Lung microvascular endothelial cell (primary cell): ENCODE results near the gene LIF. TPM values are rescaled to one million over a fixed set of nuclear protein-coding genes. Genes with fewer than 3 reads are reported as not detected.

Experiments
- DNase-seq, 2 donors: peaks; one replicate each; pipeline versions ENCODE4 v3.0.0 to v3.0.0-alpha.2; 2010; ENCODE audit warnings: low read depth in 2 of 2
- total RNA-seq: library from RNA; depleted of rRNA; stranded (reverse); fragments of >200 nt; gene quantifications from 2 replicates; pipeline ENCODE4 v1.2.1, GENCODE V29; 2014

The LIF gene
- total RNA-seq, 1 donor from 2014 or later: 0.20 TPM

DNA sequence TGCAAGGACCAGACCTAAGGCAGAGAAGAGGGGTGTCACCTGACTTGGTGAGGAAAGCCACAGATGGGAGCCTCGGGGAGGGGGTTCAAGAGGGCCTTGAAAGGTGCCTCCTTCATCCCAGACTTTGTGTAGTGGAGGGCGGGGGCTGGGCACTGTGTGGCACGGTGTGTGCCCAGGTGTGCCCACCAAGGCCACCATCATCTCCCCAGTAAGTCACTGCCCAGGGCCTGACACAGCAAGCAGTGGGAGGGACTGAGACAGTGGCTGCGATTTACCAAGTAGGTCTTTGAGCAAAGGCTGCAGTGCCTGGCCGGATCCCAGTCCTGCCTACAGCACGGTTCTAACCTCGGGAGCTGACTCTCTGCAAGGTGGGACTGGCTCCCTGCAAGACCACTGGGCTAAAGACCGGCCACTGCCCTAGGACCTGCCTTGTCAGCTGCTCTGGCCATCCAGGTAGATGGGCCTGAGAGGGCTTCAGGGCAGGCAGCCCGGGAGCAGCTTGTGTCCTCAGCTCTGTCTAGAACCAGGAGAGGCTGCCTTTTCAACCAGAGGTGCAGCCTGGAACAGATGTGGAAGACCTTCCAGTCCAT lies 18.7 kb upstream of the LIF start:
- DNase-seq: no peak

DNA sequence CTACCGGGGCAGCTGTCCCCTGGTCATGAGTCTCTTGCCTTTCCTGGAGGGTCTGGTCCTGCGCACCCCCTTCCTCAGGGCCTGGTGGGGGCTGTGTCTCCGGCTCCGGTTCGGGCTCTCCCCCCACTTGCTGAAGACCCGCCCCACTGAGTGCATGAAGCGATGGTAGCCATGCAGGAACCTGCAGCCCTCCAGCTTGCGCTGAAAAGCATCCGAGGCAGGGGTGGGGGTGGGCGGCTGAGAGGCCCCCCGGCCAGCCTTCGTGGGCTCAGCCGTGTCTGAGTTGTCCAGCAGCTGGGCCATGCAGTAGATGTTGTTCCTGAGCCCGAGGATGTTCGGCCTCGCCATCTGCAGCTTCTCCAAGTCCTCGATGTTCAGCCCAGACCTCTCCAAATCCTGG lies 17.3 kb upstream of the LIF start:
- no peak for DNase-seq

- peak; percentile 67 to 74 for DNase-seq
Measured at GRCh38 chr22:30262917-30263741, 16.6 kb upstream of the LIF start.

DNA sequence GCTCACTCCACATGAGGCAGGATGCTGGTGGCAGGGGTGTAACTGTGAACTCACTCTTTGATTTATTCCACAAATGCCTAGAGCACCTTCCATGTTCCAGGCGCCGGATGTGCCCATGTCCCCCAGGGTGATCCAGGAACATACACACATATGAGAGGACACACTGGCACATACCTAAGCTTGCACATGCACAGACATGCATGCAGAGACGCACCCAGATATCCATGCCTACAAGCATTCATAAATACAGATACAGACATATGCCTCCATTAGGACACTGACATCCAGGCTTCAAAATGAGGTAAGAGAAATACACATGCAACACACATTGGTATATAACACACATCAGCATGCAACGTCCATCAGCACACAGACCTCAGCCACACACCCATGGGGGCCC lies 15.6 kb upstream of the LIF start:
- no peak for DNase-seq

- no peak for DNase-seq
Measured at GRCh38 chr22:30261134-30261533, 14.6 kb upstream of the LIF start.

DNA sequence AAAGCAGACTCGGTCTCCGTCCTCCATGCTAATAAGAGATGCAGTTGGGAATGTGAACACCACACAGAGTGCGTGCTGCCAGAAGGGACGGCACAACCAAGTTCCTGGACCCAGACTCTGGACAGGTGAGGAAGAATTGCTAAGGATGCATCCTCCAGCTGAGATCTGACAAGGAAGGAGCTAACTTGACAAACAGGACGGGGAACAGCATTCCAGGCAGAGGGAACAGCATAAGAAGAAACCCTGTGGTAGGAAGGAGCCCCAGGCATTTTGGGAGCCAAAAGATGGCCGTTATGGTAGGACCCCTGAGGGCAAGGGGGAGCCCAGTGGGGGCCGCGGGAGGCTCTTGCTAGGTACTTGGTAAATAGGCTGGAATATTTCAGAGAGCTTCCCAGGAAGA lies 14.1 kb upstream of the LIF start:
- no peak for DNase-seq

GRCh38 chr22:30260276-30260675 lies 13.7 kb upstream of the LIF start:
- no peak for DNase-seq

DNA sequence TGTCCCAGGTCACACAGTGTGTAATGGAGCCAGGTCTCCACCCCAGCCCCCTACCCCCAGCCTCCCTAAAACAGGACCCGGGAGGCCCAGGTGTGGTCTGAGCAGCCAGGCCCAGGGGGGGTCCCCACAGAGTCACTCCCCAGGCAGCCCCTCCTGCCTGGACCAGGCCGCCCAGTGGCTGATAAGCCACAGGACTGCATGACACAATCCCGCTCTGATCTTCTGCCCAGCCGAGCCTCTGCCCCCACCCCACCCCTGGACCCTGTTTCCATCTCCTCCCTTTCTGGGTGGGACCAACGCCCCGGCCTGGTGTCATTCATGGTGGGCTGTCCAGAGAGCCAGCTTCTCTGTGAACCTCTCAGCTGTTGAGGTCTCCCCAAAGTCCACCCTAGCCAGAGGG lies 7.8 kb upstream of the LIF start:
- DNase-seq: no peak

- peak; percentile 72 to 77 for DNase-seq
Measured at GRCh38 chr22:30253205-30253852, 6.8 kb upstream of the LIF start.

- DNase-seq: no peak
Measured at GRCh38 chr22:30252411-30253204, 6.0 kb upstream of the LIF start.

DNA sequence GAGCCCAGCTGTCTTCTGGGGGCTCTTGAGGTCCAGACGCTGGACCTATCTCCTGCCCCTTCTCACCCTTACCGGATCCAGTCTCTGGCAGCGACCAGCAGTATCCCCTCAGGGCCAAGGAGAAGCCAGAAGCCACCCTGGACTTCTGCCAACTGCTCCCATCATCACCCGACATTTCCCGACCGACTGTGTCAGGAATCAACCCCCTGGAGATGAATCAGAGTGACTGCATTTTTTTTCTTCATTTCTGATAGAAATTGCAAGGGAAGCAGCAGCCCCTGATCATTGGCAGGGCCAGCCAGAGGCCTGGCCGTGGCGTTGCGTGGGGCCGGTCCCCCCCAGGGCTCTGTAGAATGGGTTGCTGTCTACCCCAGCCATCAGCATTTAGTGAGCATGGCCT lies 5.2 kb upstream of the LIF start:
- peak in 1 of 2 donors; percentile 65 for DNase-seq

DNA sequence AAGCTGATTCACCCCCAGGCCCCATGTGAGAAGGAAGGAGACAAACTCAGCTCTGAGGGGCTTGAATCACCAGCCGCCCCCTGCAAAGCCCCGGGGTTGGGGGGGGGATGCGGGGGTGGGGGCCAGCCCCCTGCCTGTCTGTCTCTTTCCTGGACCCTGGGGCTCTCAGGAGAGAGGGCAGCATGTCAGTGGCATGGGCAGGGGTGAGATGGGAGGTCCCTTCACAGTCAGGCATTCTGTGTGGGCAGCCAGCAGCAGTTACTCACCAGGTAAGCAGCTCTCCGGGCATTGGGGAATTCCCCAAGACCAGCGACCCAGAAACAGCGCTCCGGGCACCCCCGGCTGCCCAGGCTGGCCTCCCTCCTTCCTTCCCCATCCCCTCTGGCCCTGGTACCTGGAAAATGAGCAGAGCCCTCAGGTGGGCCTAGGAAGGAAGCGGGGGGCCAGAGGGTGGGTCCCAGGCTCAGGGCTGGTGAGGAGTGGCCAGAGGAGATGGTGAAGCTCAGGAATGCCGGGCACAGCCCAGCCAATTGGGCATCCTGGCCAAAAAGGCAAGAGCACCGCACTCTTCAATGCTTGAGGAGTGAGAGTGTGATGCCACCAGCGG lies 4.2 kb upstream of the LIF start:
- DNase-seq: peak in 1 of 2 donors; percentile 39

DNA sequence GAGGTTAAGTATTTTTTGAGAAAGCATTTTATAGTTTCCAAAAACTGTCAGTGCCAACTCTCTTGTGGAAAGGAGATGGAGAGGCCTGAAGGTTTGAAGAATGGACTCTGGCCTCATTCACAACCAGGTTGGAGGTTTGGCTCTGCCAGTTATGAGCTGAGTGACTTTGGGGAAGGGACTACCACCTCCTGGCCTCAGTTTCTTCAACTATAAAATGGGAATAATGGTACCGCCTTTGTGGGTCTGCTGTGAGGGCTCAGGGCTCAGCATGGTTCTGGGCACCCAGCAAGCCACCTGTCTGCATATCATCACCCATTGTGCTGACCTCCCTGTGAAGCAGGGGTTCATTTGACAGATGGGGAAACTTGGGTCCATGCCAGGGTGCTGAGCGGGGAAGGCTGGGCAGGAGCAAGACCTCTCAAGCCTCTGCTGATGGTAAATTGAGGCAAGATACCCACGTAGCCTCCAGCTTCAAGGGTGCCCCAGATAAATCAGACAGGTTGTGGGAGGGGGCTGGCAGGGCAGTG lies 3.5 kb upstream of the LIF start:
- DNase-seq: no peak

- no peak for DNase-seq
Measured at GRCh38 chr22:30249049-30250038, 2.8 kb upstream of the LIF start.

DNA sequence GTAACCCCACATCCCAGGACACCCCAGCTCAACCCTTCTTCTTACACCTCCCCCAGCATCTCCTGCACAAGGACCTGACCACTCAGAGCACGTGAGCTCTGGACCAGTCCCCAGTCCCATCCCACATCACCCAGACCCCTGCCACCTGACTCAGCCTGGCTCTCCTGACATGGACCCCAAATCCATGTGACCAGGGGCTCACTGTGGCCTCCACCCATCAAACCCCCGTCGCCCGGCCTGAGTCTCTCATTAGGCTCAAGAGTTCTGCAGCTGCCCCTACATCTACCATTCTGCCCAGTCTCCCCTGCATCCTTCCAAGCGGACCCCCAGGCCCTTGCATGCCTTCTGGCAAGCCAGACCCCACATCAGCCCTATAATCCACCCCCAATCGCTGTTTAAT lies 1.9 kb upstream of the LIF start:
- no peak for DNase-seq

- DNase-seq: no peak
Measured at GRCh38 chr22:30247974-30248373, 1.4 kb upstream of the LIF start.

- DNase-seq: no peak
Measured at GRCh38 chr22:30247561-30247960, 1.0 kb upstream of the LIF start.

DNA sequence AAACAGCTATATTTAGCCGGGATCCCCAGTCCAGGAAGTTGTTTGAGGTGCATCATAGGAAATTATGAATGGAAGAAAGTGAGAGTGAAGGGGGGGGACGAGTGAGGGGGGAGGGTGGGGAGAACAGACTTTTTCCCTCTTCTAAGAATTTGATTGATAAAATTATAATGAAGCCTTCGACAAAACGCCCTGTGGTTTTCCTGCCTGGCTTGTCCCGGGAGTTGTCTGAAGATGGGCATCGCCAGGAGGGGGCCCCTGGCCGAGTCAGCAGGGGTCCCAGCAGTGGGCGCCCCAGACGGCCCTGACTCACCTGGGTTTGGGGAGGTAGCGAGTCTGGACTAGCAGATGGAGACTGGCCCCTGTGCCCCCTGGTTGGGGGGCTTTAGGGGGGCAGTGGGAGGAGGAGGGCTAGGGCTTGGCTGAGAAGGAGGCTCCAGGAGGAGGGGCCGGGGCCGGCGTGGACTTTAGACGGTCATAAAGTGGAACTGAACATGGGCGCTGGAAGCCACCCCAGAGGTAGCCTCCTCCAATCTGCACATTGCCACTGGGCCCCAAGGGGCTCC lies 336 bp upstream of the LIF start:
- peak; percentile 40 to 46 for DNase-seq

GRCh38 chr22:30245181-30245984 lies 1.2 kb downstream of the LIF start:
- DNase-seq: no peak
